Measurements from ENCODE around the gene OPTC. TPM values are rescaled to one million over a fixed set of nuclear protein-coding genes. Genes with fewer than 3 reads are reported as not detected.

OPTC gene
- total and polyA plus RNA-seq, 4 donors, result not detected

- Histone ChIP-seq H3K9ac (ENCODE audit: insufficient read depth in 1 of 2, low read length in 2 of 2) (no peak overlapping the region), H3K27ac (ENCODE audit: low read depth in 1 of 2, low read length in 1 of 2) (peak overlapping the region in 1 of 2 donors; percentile 30), H3K36me3 (ENCODE audit: control insufficient read depth in 4 of 4, insufficient read depth in 4 of 4, low read length in 4 of 4) (no peaks in the 10 kb centered on the region), H3K9me3 (ENCODE audit: control insufficient read depth in 4 of 4, insufficient read depth in 3 of 4, low read length in 3 of 4) (no peaks in the 10 kb centered on the region), H3K4me1 (ENCODE audit: control insufficient read depth in 5 of 5, insufficient read depth in 5 of 5, low read length in 5 of 5) (peaks cover 0 to 11% (median 0%) of the 10 kb centered on the region in 5 donors), H3K27me3 (ENCODE audit: control insufficient read depth in 3 of 3, insufficient read depth in 3 of 3, low read length in 2 of 3) (no peaks in the 10 kb centered on the region), H3K4me3 (no peak overlapping the region)
- no peak for TF ChIP-seq CTCF (IDR thresholded peaks at IDR 0.05; ENCODE audit: control extremely low read depth, extremely low read depth)
- ATAC-seq (ENCODE audit: insufficient read depth, low FRiP score), result no peak
- DNase-seq, result no peak
- WGBS, 2 donors, result 86 to 94% methylated on average over 28 of the region's 28 CpGs
Measured at GRCh38 chr1:203486618-203487370, 7.2 kb upstream of the OPTC start.

GRCh38 chr1:203488539-203488938 is 5.4 kb upstream of the OPTC start:
- 81 to 87% methylated on average over 7 of the region's 7 CpGs for WGBS, 2 donors
- Histone ChIP-seq H3K4me1 (ENCODE audit: control insufficient read depth in 5 of 5, insufficient read depth in 5 of 5, low read length in 5 of 5) (peaks cover 0 to 11% (median 0%) of the 10 kb centered on the region in 5 donors), H3K36me3 (ENCODE audit: control insufficient read depth in 4 of 4, insufficient read depth in 4 of 4, low read length in 4 of 4) (no peaks in the 10 kb centered on the region), H3K4me3 (no peak overlapping the region), H3K9ac (ENCODE audit: insufficient read depth in 1 of 2, low read length in 2 of 2) (no peak overlapping the region), H3K27ac (ENCODE audit: low read depth in 1 of 2, low read length in 1 of 2) (no peak overlapping the region), H3K9me3 (ENCODE audit: control insufficient read depth in 4 of 4, insufficient read depth in 3 of 4, low read length in 3 of 4) (no peaks in the 10 kb centered on the region), H3K27me3 (ENCODE audit: control insufficient read depth in 3 of 3, insufficient read depth in 3 of 3, low read length in 2 of 3) (no peaks in the 10 kb centered on the region)
- no peak for DNase-seq
- TF ChIP-seq CTCF (IDR thresholded peaks at IDR 0.05; ENCODE audit: control extremely low read depth, extremely low read depth), result no peak
- no peak for ATAC-seq (ENCODE audit: insufficient read depth, low FRiP score)

GRCh38 chr1:203490607-203491006 is 3.3 kb upstream of the OPTC start:
- peaks cover 0 to 11% (median 0%) of the 10 kb centered on the region in 5 donors for H3K4me1 ChIP-seq (ENCODE audit: control insufficient read depth in 5 of 5, insufficient read depth in 5 of 5, low read length in 5 of 5)

More at GRCh38 chr1:203490607-203491006, 3.3 kb upstream of the OPTC start:
- H3K9ac ChIP-seq (ENCODE audit: insufficient read depth in 1 of 2, low read length in 2 of 2), result no peak overlapping the region
- H3K36me3 ChIP-seq (ENCODE audit: control insufficient read depth in 4 of 4, insufficient read depth in 4 of 4, low read length in 4 of 4), result no peaks in the 10 kb centered on the region
- no peaks in the 10 kb centered on the region for H3K27me3 ChIP-seq (ENCODE audit: control insufficient read depth in 3 of 3, insufficient read depth in 3 of 3, low read length in 2 of 3)
- H3K9me3 ChIP-seq (ENCODE audit: control insufficient read depth in 4 of 4, insufficient read depth in 3 of 4, low read length in 3 of 4), result no peaks in the 10 kb centered on the region
- H3K27ac ChIP-seq (ENCODE audit: low read depth in 1 of 2, low read length in 1 of 2), result no peak overlapping the region
- TF ChIP-seq CTCF (IDR thresholded peaks at IDR 0.05; ENCODE audit: control extremely low read depth, extremely low read depth), result no peak
- no peak overlapping the region for H3K4me3 ChIP-seq
- no peak for ATAC-seq (ENCODE audit: insufficient read depth, low FRiP score)
- 95% methylated on average over 9 of the region's 9 CpGs for WGBS, 2 donors
- DNase-seq, result no peak
